HG03442 (cell line): ENCODE data around the gene GNB2.
"Not testable (repeated sequence)": the region's sequence is repeated elsewhere in the genome, so short reads cannot be mapped to it uniquely, and the experiment has no call there.

Source experiments
- ATAC-seq: cut with Tn5 transposase; IDR thresholded peaks from one replicate; pipeline ENCODE4 v1.9.1; 2021; ENCODE audit warnings: mild to moderate bottlenecking, moderate library complexity; ENCODE audit not compliant: unreplicated experiment

Gene GNB2

DNA sequence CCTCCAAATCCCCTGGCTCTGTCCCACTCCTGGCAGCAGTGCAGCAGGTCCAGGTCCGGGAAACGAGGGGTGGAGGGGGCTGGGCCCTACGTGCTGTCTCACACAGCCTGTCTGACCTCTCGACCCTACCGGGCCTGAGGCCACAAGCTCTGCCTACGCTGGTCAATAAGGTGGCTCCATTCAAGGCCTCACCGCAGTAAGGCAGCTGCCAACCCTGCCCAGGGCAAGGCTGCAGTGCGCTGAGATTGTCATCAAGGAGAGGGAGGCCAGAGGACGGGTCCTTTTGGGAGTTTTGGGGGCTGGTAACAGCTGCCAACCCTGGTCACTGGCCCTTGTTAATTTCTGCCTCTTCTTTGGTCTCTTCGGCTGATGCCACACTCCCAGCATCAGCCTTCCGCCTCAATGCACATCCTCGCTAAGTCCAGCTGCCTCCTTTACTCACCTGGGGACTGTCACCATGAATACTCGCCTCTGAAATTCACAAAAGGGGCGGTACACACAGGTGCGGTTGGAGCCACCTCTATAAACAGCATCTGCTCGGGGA is 50.3 kb downstream of the GNB2 start:
- ATAC-seq, result no peak

DNA sequence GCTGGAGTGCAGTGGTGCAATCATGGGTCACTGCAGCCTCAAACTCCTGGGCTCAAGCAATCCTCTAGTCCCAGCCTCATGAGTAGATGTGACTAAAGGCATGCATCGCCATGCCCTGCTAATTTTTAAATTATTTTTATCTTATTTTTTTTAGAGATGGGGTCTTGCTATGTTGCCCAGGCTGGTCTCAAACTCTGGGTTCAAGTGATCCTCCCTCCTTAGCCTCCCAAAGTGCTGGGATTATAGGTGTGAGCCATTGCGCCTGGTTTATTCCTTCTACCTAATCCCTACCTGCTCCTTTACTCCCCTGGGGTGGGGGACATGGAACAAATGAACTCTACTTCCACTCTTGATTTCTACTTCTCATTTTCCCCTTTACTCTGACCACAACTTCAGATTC is 50.8 kb downstream of the GNB2 start:
- not testable (repeated sequence) for ATAC-seq

DNA sequence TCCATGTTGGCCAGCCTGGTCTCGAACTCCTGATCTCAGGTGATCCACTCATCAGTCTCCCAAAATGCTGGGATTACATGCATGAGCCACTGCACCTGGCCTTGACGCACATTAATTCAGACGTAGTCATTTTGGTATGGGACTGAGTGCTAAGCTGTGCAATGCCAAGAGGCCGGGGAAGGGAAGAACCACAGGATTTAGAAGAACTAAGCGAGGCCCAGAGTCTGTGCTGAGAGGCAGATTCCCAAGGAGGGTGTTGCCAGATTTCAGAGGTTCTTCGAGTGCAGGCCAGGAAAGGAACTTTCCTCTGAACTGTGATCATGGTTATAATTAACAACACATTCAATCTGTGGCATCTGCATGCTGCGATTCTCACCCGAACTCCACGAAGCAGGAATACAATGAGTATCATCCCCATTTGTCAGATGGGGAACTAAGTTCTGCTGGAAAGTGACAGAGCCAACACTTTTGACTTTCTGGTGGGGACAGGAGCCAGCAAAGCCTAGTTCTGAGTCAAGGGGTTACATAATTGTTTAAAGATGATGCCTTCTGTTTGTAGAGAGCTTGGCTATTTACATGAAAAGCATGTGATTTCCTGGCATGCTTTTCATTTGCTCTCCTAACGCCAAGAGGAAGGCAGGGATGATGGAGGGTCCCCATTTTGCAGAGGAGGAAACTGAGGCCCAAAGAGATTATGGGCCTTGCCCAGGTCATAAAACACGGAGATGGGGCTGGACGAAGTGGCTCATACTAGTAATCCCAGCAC is 53.6 kb downstream of the GNB2 start:
- ATAC-seq, result no peak

GRCh38 chr7:100728196-100728595 is 54.7 kb downstream of the GNB2 start:
- no peak for ATAC-seq
